A549 treated with CORT108297 at 1 μM for 4 hours (cell line): ENCODE data around the gene HPRT1. TPM values are rescaled to one million over a fixed set of nuclear protein-coding genes. Genes with fewer than 3 reads are reported as not detected.

Experiments
- total RNA-seq: library from RNA; stranded (reverse); fragments of 200-300 nt; extraction: Qiagen RNA extraction; gene quantifications from 5 replicates; pipeline ENCODE4 v1.2.3, GENCODE V29; 2022

The HPRT1 gene, protein sequence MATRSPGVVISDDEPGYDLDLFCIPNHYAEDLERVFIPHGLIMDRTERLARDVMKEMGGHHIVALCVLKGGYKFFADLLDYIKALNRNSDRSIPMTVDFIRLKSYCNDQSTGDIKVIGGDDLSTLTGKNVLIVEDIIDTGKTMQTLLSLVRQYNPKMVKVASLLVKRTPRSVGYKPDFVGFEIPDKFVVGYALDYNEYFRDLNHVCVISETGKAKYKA
- total RNA-seq = 97.1 to 135 TPM (median 100 TPM) in 5 replicates

DNA sequence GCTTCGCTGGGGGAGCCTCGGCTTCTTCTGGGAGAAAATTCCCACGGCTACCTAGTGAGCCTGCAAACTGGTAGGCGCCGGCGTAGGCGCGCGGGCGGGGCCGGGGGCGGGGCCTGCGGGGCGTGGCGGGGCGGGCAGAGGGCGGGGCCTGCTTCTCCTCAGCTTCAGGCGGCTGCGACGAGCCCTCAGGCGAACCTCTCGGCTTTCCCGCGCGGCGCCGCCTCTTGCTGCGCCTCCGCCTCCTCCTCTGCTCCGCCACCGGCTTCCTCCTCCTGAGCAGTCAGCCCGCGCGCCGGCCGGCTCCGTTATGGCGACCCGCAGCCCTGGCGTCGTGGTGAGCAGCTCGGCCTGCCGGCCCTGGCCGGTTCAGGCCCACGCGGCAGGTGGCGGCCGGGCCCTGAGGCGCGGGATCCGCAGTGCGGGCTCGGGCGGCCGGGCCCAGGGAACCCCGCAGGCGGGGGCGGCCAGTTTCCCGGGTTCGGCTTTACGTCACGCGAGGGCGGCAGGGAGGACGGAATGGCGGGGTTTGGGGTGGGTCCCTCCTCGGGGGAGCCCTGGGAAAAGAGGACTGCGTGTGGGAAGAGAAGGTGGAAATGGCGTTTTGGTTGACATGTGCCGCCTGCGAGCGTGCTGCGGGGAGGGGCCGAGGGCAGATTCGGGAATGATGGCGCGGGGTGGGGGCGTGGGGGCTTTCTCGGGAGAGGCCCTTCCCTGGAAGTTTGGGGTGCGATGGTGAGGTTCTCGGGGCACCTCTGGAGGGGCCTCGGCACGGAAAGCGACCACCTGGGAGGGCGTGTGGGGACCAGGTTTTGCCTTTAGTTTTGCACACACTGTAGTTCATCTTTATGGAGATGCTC is at the start of gene HPRT1:
Gene HPRT1 (plus strand): TSS at position 161 of the 857 bp plus-strand sequence. CDS start 147 bp downstream, at position 308.

Other genes with a start within 250 kb of the HPRT1 start
- not detected in 5 replicates for gene CCDC160, start 223.0 kb upstream of the HPRT1 start, total RNA-seq
- 10.8 to 15.6 TPM (median 14.9 TPM) in 5 replicates for gene PHF6, start 86.9 kb upstream of the HPRT1 start, total RNA-seq
- 0.25 to 0.80 TPM (median 0.53 TPM) in 5 replicates for gene PLAC1, start 198.3 kb downstream of the HPRT1 start, total RNA-seq